ENCODE data around the gene SDK1.

DNA sequence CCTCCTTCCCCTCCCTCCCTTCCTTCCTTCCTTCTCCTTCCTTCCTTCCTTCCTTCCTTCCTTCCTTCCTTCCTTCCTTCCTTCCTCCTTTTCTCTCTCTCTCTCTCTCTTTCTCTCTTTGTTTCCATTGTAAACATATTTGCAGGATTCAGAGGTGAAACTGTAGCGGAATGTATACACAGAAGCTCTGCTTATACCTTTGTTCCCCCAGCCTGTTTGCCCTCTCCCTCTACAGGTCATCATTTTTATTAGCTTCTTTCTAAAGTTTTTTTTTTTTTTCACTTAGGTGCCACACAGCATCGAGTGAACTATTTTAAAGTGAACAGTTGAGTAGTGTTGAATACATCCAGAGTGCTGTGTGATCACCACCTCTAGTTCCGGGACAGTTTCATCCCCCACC lies 20.7 kb downstream of the SDK1 start:
- TF ChIP-seq POLR2A (IDR thresholded peaks at IDR 0.05; ENCODE audit: low read length) (no peak), GATA1 (IDR thresholded peaks at IDR 0.05; ENCODE audit: low read depth, low read length) (no peak)
